GM12891 (cell line): ENCODE measurements around the gene NOXRED1.

Source experiments
- PAX5 ChIP-seq: IDR thresholded peaks from 2 replicates; pipeline ENCODE4 v1.6.1; 2011; ENCODE audit warnings: low read length, moderate library complexity, mild to moderate bottlenecking; ENCODE audit not compliant: insufficient read depth, severe bottlenecking
- POLR2A ChIP-seq: IDR thresholded peaks from 2 replicates; pipeline ENCODE4 v1.6.1; 2011; ENCODE audit warnings: low read depth, low read length, control low read depth

GRCh38 chr14:77353469-77354141 is 69.7 kb downstream of the NOXRED1 start:
- TF ChIP-seq POLR2A (no peak), PAX5 (no peak)
